MM.1S (cell line): ENCODE measurements around the gene LBX1.

Experiments
- DNase-seq: peaks from one replicate; pipeline ENCODE4 v3.0.0-alpha.2; 2015
- H2AFZ ChIP-seq: fragments of 300-600 bp; sonication (generic); 2 replicates; pipeline ENCODE4 v1.6.0; 2016; ENCODE audit warnings: antibody characterized with exemption, low read length
- H3F3A ChIP-seq: fragments of 300-600 bp; sonication (generic); 2 replicates; pipeline ENCODE4 v1.6.1; 2016; ENCODE audit warnings: mild to moderate bottlenecking, antibody characterized with exemption, low read length, moderate library complexity, mixed read lengths; ENCODE audit not compliant: insufficient read depth
- H3K27ac ChIP-seq: fragments of 300-600 bp; sonication (generic); 2 replicates; pipeline ENCODE4 v1.5.1; 2016; ENCODE audit warnings: mild to moderate bottlenecking, low read length
- H3K27me3 ChIP-seq: fragments of 300-600 bp; sonication (generic); replicated peaks from 2 replicates; pipeline ENCODE4 v1.6.0; 2016; ENCODE audit warnings: low read length; ENCODE audit not compliant: insufficient read depth
- H3K36me3 ChIP-seq: fragments of 300-600 bp; sonication (generic); replicated peaks from 2 replicates; pipeline ENCODE4 v1.6.1; 2016; ENCODE audit warnings: mild to moderate bottlenecking, low read length, mixed read lengths; ENCODE audit not compliant: insufficient read depth
- H3K4me1 ChIP-seq: fragments of 300-600 bp; sonication (generic); 2 replicates; pipeline ENCODE4 v1.6.1; 2016; ENCODE audit warnings: low read length, mixed read lengths
- H3K4me2 ChIP-seq: fragments of 300-600 bp; sonication (generic); 2 replicates; pipeline ENCODE4 v1.6.0; 2016; ENCODE audit warnings: low read depth, low read length
- H3K4me3 ChIP-seq: fragments of 300-600 bp; sonication (generic); 2 replicates; pipeline ENCODE4 v1.5.1; 2016; ENCODE audit warnings: low read length, mixed read lengths
- H3K79me2 ChIP-seq: fragments of 300-600 bp; sonication (generic); 2 replicates; pipeline ENCODE4 v1.6.1; 2016; ENCODE audit warnings: mixed run types, low read length, mixed read lengths
- H3K9ac ChIP-seq: fragments of 300-600 bp; sonication (generic); 2 replicates; pipeline ENCODE4 v1.6.1; 2016; ENCODE audit warnings: low read length, mixed read lengths
- H3K9me2 ChIP-seq: fragments of 300-600 bp; sonication (generic); replicated peaks from 2 replicates; pipeline ENCODE4 v1.6.1; 2016; ENCODE audit warnings: mild to moderate bottlenecking, low read length, mixed read lengths; ENCODE audit not compliant: insufficient read depth
- H3K9me3 ChIP-seq: fragments of 300-600 bp; sonication (generic); replicated peaks from 2 replicates; pipeline ENCODE4 v1.6.1; 2016; ENCODE audit warnings: mild to moderate bottlenecking, low read length, mixed read lengths; ENCODE audit not compliant: insufficient read depth
- H4K20me1 ChIP-seq: fragments of 300-600 bp; sonication (generic); 2 replicates; pipeline ENCODE4 v1.6.1; 2016; ENCODE audit warnings: mild to moderate bottlenecking, low read length, moderate library complexity, mixed read lengths; ENCODE audit not compliant: insufficient read depth
- EZH2 ChIP-seq: fragments of 300-600 bp; sonication (generic); optimal IDR thresholded peaks from 2 replicates; pipeline ENCODE3; 2017; ENCODE audit warnings: low read depth, mild to moderate bottlenecking, antibody characterized with exemption, low read length, mixed read lengths
- EZH2phosphoT487 ChIP-seq: fragments of 300-600 bp; sonication (generic); IDR thresholded peaks from 2 replicates; pipeline ENCODE4 v1.6.1; 2018; ENCODE audit warnings: antibody characterized with exemption, low read length
- TF ChIP-seq, protein P1 (sequence below): fragments of 300-600 bp; sonication (generic); IDR thresholded peaks from 2 replicates; pipeline ENCODE4 v1.5.1; 2016; ENCODE audit warnings: antibody characterized with exemption, low read length, mixed read lengths

LBX1 gene

DNA sequence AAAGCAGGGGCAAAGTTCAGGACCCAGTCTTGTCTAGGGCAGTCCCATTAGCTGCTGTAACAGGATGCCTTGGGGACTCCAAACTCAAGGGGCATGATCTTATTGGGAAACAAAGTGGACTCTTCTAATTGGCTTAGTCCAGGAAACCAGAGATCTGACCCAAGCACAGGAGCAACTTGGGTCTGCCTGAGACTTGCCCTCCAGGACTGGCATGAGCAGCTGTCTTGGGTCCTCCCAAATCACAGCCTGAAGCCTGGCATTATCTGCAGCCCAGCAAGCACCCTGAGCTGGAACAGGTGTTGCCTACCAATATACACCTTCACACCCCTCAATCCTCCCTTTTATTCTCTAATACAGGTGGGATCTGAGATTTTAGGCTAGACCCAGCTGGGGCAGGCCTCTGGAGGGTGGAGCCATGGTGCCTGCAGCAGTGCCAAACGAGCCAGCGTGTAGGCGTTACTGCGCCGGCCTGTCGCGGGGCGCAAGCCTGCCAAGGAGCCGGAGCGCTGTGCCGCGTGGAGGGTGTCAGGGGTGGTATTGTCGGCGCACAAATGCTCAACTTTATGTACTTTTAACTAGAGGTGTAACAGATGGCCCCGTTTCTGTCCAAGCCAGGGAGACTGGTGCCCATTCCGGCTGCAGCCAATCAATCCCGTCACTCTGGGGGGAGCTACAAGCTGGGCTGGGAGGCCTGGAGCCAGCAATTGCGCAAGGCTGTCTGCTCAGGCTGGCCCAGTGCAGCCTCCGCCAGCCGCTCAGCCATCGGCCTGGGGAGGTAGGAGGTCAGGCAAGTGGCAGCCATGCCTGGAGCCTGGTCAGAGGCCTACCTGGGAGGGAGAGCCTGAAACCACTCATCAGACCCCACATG is 12.8 kb upstream of the LBX1 start:
- Histone ChIP-seq H2AFZ (no peak overlapping the region), H3K9ac (no peak overlapping the region), H3K79me2 (no peaks in the 10 kb centered on the region), H3K4me3 (no peak overlapping the region), H3K4me2 (no peak overlapping the region), H3F3A (no peaks in the 10 kb centered on the region), H3K36me3 (no peaks in the 10 kb centered on the region), H4K20me1 (no peaks in the 10 kb centered on the region), H3K27me3 (peaks cover 26% of the 10 kb centered on the region), H3K4me1 (no peaks in the 10 kb centered on the region), H3K9me2 (no peaks in the 10 kb centered on the region), H3K9me3 (no peaks in the 10 kb centered on the region), H3K27ac (no peak overlapping the region)
- DNase-seq: no peak
- TF ChIP-seq EZH2 (no peak), EZH2phosphoT487 (no peak)
- TF ChIP-seq, protein P1, sequence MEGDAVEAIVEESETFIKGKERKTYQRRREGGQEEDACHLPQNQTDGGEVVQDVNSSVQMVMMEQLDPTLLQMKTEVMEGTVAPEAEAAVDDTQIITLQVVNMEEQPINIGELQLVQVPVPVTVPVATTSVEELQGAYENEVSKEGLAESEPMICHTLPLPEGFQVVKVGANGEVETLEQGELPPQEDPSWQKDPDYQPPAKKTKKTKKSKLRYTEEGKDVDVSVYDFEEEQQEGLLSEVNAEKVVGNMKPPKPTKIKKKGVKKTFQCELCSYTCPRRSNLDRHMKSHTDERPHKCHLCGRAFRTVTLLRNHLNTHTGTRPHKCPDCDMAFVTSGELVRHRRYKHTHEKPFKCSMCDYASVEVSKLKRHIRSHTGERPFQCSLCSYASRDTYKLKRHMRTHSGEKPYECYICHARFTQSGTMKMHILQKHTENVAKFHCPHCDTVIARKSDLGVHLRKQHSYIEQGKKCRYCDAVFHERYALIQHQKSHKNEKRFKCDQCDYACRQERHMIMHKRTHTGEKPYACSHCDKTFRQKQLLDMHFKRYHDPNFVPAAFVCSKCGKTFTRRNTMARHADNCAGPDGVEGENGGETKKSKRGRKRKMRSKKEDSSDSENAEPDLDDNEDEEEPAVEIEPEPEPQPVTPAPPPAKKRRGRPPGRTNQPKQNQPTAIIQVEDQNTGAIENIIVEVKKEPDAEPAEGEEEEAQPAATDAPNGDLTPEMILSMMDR: no peak

DNA sequence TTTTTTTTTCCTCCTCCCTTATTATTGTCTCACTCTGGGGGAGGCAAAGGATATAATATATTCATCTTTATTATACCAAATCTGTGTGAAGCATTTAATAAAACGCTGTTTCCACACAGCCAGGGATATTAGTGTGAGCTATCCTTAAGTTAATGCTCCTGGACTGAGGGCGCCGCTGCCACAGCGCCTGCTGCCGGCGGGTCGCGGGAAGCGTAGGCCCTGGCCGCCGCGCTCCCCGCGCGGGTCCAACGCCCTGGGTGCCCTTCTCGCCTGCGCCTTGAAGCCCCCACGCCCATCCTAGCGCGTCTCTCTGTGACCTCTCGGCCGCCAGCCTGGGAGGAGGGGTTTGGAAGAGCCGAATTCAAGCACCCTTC is 9.5 kb upstream of the LBX1 start:
- Histone ChIP-seq H3K4me2 (no peak overlapping the region; the same call in 1 of the 2 replicates), H2AFZ (no peak overlapping the region), H3K4me3 (no peak overlapping the region), H4K20me1 (no peaks in the 10 kb centered on the region), H3F3A (no peaks in the 10 kb centered on the region), H3K36me3 (no peaks in the 10 kb centered on the region), H3K27ac (no peak overlapping the region), H3K9me3 (no peaks in the 10 kb centered on the region), H3K9ac (no peak overlapping the region), H3K4me1 (no peaks in the 10 kb centered on the region), H3K27me3 (peaks cover 42% of the 10 kb centered on the region), H3K9me2 (no peaks in the 10 kb centered on the region), H3K79me2 (no peaks in the 10 kb centered on the region)
- TF ChIP-seq, protein P1: peak; percentile 62
- TF ChIP-seq EZH2phosphoT487 (no peak), EZH2 (no peak)
- no peak for DNase-seq

DNA sequence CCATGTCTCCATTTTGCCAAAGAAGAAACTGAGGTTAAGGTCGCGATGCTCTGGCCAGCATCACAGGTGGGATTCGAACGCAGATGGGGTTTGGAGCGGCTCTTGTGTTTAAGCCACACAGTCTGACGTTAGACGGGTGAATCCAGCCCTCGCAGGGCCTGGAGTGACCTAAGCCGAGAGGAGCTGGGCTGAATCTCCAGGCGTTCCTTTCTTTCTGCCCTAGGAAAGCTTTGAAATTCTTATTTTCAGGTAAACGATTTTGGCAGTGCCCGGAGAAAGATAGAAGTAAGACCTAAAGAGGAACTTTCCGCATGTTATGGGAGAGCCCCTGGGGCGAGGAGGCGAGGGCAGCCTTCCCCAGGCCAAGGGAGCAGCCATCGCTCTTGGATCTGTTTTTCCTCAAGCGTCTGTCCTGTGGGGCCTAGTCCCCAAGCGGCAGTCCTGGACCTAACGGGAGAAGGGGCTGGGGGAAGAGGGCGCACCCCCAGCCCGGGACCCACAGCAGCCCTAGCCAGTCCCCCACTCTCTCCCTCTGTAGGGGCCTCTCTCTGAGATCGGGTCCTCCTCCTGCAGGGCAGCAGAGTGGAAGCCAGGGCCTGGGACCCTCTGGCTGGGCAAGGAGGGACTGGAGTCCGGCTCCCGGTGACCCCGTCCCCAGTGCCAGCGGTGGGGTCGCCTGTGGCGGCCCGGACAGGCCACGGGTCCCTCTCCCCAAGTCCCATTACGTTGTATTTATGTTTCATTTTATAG is 8.9 kb upstream of the LBX1 start:
- DNase-seq: no peak
- no peaks in the 10 kb centered on the region for H3K9me3 ChIP-seq
- no peak overlapping the region for H3K9ac ChIP-seq
- no peaks in the 10 kb centered on the region for H3K79me2 ChIP-seq
- no peak overlapping the region for H3K27ac ChIP-seq
- peaks cover 48% of the 10 kb centered on the region for H3K27me3 ChIP-seq
- H3K4me1 ChIP-seq: no peaks in the 10 kb centered on the region
- no peaks in the 10 kb centered on the region for H3K9me2 ChIP-seq
- no peaks in the 10 kb centered on the region for H3F3A ChIP-seq
- no peak overlapping the region for H2AFZ ChIP-seq
- no peak overlapping the region for H3K4me3 ChIP-seq
- TF ChIP-seq, protein P1: no peak
- TF ChIP-seq EZH2 (no peak), EZH2phosphoT487 (no peak)
- H4K20me1 ChIP-seq: no peaks in the 10 kb centered on the region
- H3K36me3 ChIP-seq: no peaks in the 10 kb centered on the region
- no peak overlapping the region; the same call in 1 of the 2 replicates for H3K4me2 ChIP-seq
